IMR-90 (cell line): ENCODE data around the gene ABCD1. TPM values are rescaled to one million over a fixed set of nuclear protein-coding genes. Genes with fewer than 3 reads are reported as not detected.
A peak's percentile ranks its signal among the peaks of the same experiment; 100 is the strongest.

Experiments
- ATAC-seq: fragments of 200-7000 bp; cut with Tn5 transposase; 2 replicates; pipeline ENCODE4 v1.9.1; 2020; ENCODE audit warnings: low read depth, mild to moderate bottlenecking, moderate library complexity
- BruUV-seq: library from RNA; stranded (reverse); fragments of 400-500 nt; replicated peaks from 2 replicates; lab custom pipeline; 2021; lab: Mats Ljungman, UMichigan
- CTCF ChIA-PET: fragments of 300-600 bp; formaldehyde crosslinking; extraction: SDS; loops from one replicate; lab custom pipeline; 2021; ENCODE audit warnings: antibody characterized with exemption; lab: Yijun Ruan, JAX
- POLR2A ChIA-PET: fragments of 300-600 bp; sonication (Branson Sonifier 250); formaldehyde crosslinking; loops from one replicate; lab custom pipeline; 2022; ENCODE audit warnings: antibody characterized with exemption; ENCODE audit not compliant: unreplicated experiment; lab: Charles Lee
- DNase-seq: peaks from one replicate; pipeline ENCODE4 v3.0.0; 2013
- H2AFZ ChIP-seq: replicated peaks from 2 replicates; pipeline ENCODE3; 2013; ENCODE audit warnings: low read length, mild to moderate bottlenecking; ENCODE audit not compliant: poor library complexity
- H2AK5ac ChIP-seq: 2 replicates; pipeline ENCODE4 v1.6.1; 2013; ENCODE audit warnings: low read depth, low read length, inconsistent platforms
- H2AK9ac ChIP-seq: replicated peaks from 2 replicates; pipeline ENCODE3; 2013; ENCODE audit warnings: mild to moderate bottlenecking, low read depth, low read length, moderate library complexity; ENCODE audit not compliant: poor library complexity
- H2BK120ac ChIP-seq: 2 replicates; pipeline ENCODE4 v1.6.1; 2013; ENCODE audit warnings: low read depth, low read length, inconsistent platforms
- H2BK15ac ChIP-seq: 3 replicates; pipeline ENCODE4 v1.6.1; 2013; ENCODE audit warnings: low read depth, low read length, inconsistent platforms
- H2BK20ac ChIP-seq: 2 replicates; pipeline ENCODE4 v1.6.1; 2013; ENCODE audit warnings: low read depth, mild to moderate bottlenecking, inconsistent platforms, low read length, moderate library complexity
- H2BK5ac ChIP-seq: 2 replicates; pipeline ENCODE4 v1.6.1; 2013; ENCODE audit warnings: mild to moderate bottlenecking, low read depth, low read length, inconsistent platforms; ENCODE audit not compliant: poor library complexity, severe bottlenecking
- H3K14ac ChIP-seq: replicated peaks from 2 replicates; pipeline ENCODE4 v1.6.1; 2013; ENCODE audit warnings: low read depth, low read length, inconsistent platforms
- H3K18ac ChIP-seq: 2 replicates; pipeline ENCODE4 v1.6.1; 2013; ENCODE audit warnings: low read depth, low read length, control low read depth
- H3K23ac ChIP-seq: 2 replicates; pipeline ENCODE4 v1.6.1; 2013; ENCODE audit warnings: low read depth, low read length, inconsistent platforms
- H3K27ac ChIP-seq: 2 replicates; pipeline ENCODE4 v1.5.1; 2013; ENCODE audit warnings: mild to moderate bottlenecking, control low read depth, low read length; ENCODE audit not compliant: insufficient read depth
- H3K27me3 ChIP-seq: 2 replicates; pipeline ENCODE4 v1.6.1; 2013; ENCODE audit warnings: low read length; ENCODE audit not compliant: control insufficient read depth, insufficient read depth
- H3K36me3 ChIP-seq: 2 replicates; pipeline ENCODE4 v1.6.1; 2013; ENCODE audit warnings: low read length, mixed read lengths; ENCODE audit not compliant: control insufficient read depth, insufficient read depth
- H3K4ac ChIP-seq: 2 replicates; pipeline ENCODE4 v1.6.1; 2013; ENCODE audit warnings: low read depth, low read length, inconsistent platforms
- H3K4me1 ChIP-seq: 2 replicates; pipeline ENCODE4 v1.6.1; 2013; ENCODE audit warnings: low read length, mixed read lengths; ENCODE audit not compliant: control insufficient read depth, insufficient read depth
- H3K4me2 ChIP-seq: 2 replicates; pipeline ENCODE4 v1.6.1; 2013; ENCODE audit warnings: low read depth, mild to moderate bottlenecking, control low read depth, low read length, moderate library complexity
- H3K4me3 ChIP-seq: 2 replicates; pipeline ENCODE4 v1.5.1; 2013; ENCODE audit warnings: low read depth, mild to moderate bottlenecking, control low read depth, low read length, moderate library complexity; ENCODE audit not compliant: insufficient read depth
- H3K56ac ChIP-seq: 2 replicates; pipeline ENCODE4 v1.6.1; 2013; ENCODE audit warnings: low read length, inconsistent platforms; ENCODE audit not compliant: insufficient read depth; ENCODE audit errors: extremely low read depth
- H3K79me1 ChIP-seq, 2 experiments: 2 replicates each; pipeline ENCODE4 v1.6.1; 2013; ENCODE audit warnings: low read length in 2 of 2, inconsistent platforms in 1 of 2, low read depth in 1 of 2
- H3K9ac ChIP-seq: 2 replicates; pipeline ENCODE4 v1.6.1; 2013; ENCODE audit warnings: low read depth, low read length, control low read depth
- H3K9me1 ChIP-seq: 2 replicates; pipeline ENCODE4 v1.6.1; 2013; ENCODE audit warnings: low read length, inconsistent platforms; ENCODE audit not compliant: insufficient read depth
- H3K9me3 ChIP-seq: 2 replicates; pipeline ENCODE4 v1.6.1; 2013; ENCODE audit warnings: low read length; ENCODE audit not compliant: control insufficient read depth, insufficient read depth
- H4K20me1 ChIP-seq: 2 replicates; pipeline ENCODE4 v1.6.1; 2013; ENCODE audit warnings: low read length, inconsistent platforms; ENCODE audit not compliant: insufficient read depth
- H4K5ac ChIP-seq: 2 replicates; pipeline ENCODE4 v1.6.1; 2013; ENCODE audit warnings: mild to moderate bottlenecking, low read depth, low read length, control low read depth
- H4K8ac ChIP-seq, 2 experiments: 2 replicates each; pipeline ENCODE4 v1.6.1; 2013; ENCODE audit warnings: low read depth in 2 of 2, low read length in 2 of 2, control low read depth in 1 of 2, inconsistent platforms in 1 of 2
- H4K91ac ChIP-seq: 2 replicates; pipeline ENCODE4 v1.6.1; 2013; ENCODE audit warnings: low read depth, low read length, inconsistent platforms; ENCODE audit not compliant: insufficient read depth
- BHLHE40 ChIP-seq: fragments of 150-350 bp; IDR thresholded peaks from 2 replicates; pipeline ENCODE4 v1.6.1; 2016; ENCODE audit warnings: mild to moderate bottlenecking, low read depth, low read length
- CEBPB ChIP-seq: IDR thresholded peaks from 2 replicates; pipeline ENCODE4 v1.6.1; 2012; ENCODE audit warnings: low read depth, low read length, improper control_type of control experiment
- CTCF ChIP-seq: conservative IDR thresholded peaks from 2 replicates; pipeline ENCODE4 v1.5.1; 2012; ENCODE audit warnings: mild to moderate bottlenecking, low read depth, low read length, improper control_type of control experiment
- ELK1 ChIP-seq: fragments of 150-350 bp; IDR thresholded peaks from 2 replicates; pipeline ENCODE4 v1.6.1; 2016; ENCODE audit warnings: low read depth, mild to moderate bottlenecking, low read length, moderate library complexity, borderline replicate concordance
- MAZ ChIP-seq: IDR thresholded peaks from 2 replicates; pipeline ENCODE4 v1.6.1; 2012; ENCODE audit warnings: low read depth, mild to moderate bottlenecking, low read length, improper control_type of control experiment, moderate library complexity, borderline replicate concordance
- MXI1 ChIP-seq: IDR thresholded peaks from 2 replicates; pipeline ENCODE4 v1.6.1; 2012; ENCODE audit warnings: low read depth, mild to moderate bottlenecking, low read length, moderate library complexity, borderline replicate concordance
- NFE2L2 ChIP-seq: fragments of 150-350 bp; IDR thresholded peaks from 2 replicates; pipeline ENCODE4 v1.6.1; 2016; ENCODE audit warnings: low read depth, mild to moderate bottlenecking, low read length
- RAD21 ChIP-seq: IDR thresholded peaks from 2 replicates; pipeline ENCODE4 v1.6.1; 2012; ENCODE audit warnings: low read length, improper control_type of control experiment
- RFX5 ChIP-seq: IDR thresholded peaks from 2 replicates; pipeline ENCODE4 v1.8.0; 2012; ENCODE audit warnings: low read depth, mild to moderate bottlenecking, low read length, moderate library complexity
- SMC3 ChIP-seq: fragments of 150-350 bp; IDR thresholded peaks from 2 replicates; pipeline ENCODE4 v1.6.1; 2016; ENCODE audit warnings: low read depth, mild to moderate bottlenecking, antibody characterized with exemption, low read length, moderate library complexity
- USF2 ChIP-seq: fragments of 150-350 bp; IDR thresholded peaks from 2 replicates; pipeline ENCODE4 v1.6.1; 2017; ENCODE audit warnings: mild to moderate bottlenecking, antibody characterized with exemption, low read length, low read depth
- WGBS, 2 experiments: methylation state at CpG; one replicate each; pipeline versions ENCODE4 v1.1.5 to v1.1.7; 2013; ENCODE audit warnings: missing lambda C conversion rate in 2 of 2; ENCODE audit not compliant: insufficient read length in 1 of 2; ENCODE audit errors: extremely low coverage in 2 of 2; 5-methylcytosine and 5-hydroxymethylcytosine counted together
- dilution Hi-C: fragments of 300-500 bp; cut with HindIII; formaldehyde crosslinking; loops from one replicate; pipeline ENCODE4 v1.14.3; 2018; ENCODE audit warnings: low sequenced_read_pairs; ENCODE audit not compliant: unreplicated experiment
- in situ Hi-C: fragments of 300-500 bp; cut with MboI; formaldehyde crosslinking; loops from 3 replicates; pipeline ENCODE4 v1.14.3; 2019; ENCODE audit warnings: low sequenced_read_pairs, inconsistent platforms, mixed read lengths
- intact Hi-C: fragments of 100-400 bp; cut with micrococcal nuclease; formaldehyde crosslinking; loops from 2 replicates; pipeline ENCODE4 v1.10.0; 2022
- polyA plus RNA-seq, 3 experiments: library from polyadenylated mRNA; depleted of rRNA; stranded (reverse); fragments of >200 nt; gene quantifications; 2 replicates each; pipeline ENCODE4 v1.2.3, GENCODE V29; 2012; ENCODE audit warnings: low replicate concordance in 1 of 3
- total RNA-seq: library from RNA; depleted of rRNA; stranded (reverse); fragments of >200 nt; gene quantifications from 2 replicates; pipeline ENCODE4 v1.2.3, GENCODE V29; 2012

ABCD1 gene
- total and polyA plus RNA-seq, 2 of the 4 experiments (the other 2 are of a cell fraction) = 4.3 to 7.0 TPM

GRCh38 chrX:153708415-153708814 lies 16.2 kb upstream of the ABCD1 start:
- no peak overlapping the region for H2BK120ac ChIP-seq
- peaks cover 7% of the 10 kb centered on the region for H4K20me1 ChIP-seq
- H3K27me3 ChIP-seq = no peaks in the 10 kb centered on the region
- in situ Hi-C loops = no loop called here
- H3K36me3 ChIP-seq = peaks cover 22% of the 10 kb centered on the region
- H3K79me1 ChIP-seq = peaks cover 0 to 5% of the 10 kb centered on the region in 2 experiments; a peak in 1 of 4 replicates
- no peak overlapping the region for H2BK5ac ChIP-seq
- H3K23ac ChIP-seq = no peak overlapping the region
- POLR2A ChIA-PET = interaction anchor here (1.0 kb wide), 1 partner anchor 13 kb away, joined by 3 read pairs; no protein-coding TSS in a partner anchor
- H2BK15ac ChIP-seq = no peak overlapping the region
- H3K4ac ChIP-seq = no peak overlapping the region
- no peak overlapping the region for H3K18ac ChIP-seq
- BruUV-seq = no TSS peak
- H3K27ac ChIP-seq = no peak overlapping the region
- H3K9me3 ChIP-seq = no peaks in the 10 kb centered on the region
- no peak overlapping the region for H3K4me2 ChIP-seq
- dilution Hi-C loops = no loop called here
- DNase-seq = peak; percentile 79
- peak overlapping the region; percentile 55 for H2AK9ac ChIP-seq
- H3K4me3 ChIP-seq = no peak overlapping the region
- H4K91ac ChIP-seq = no peak overlapping the region
- no peak overlapping the region for H3K9ac ChIP-seq
- CTCF ChIA-PET = interaction anchor here (1.0 to 1.5 kb wide), 2 partner anchors 8 to 154 kb away, joined by 3 read pairs; no protein-coding TSS in a partner anchor
- no peak overlapping the region for H2BK20ac ChIP-seq
- H3K56ac ChIP-seq = no peak overlapping the region
- peak; percentile 93 for ATAC-seq
- no peak overlapping the region for H3K14ac ChIP-seq
- intact Hi-C loops = no loop called here
- no peak overlapping the region for H4K8ac ChIP-seq
- no peaks in the 10 kb centered on the region for H3K4me1 ChIP-seq
- peak overlapping the region; percentile 43 for H2AFZ ChIP-seq
- no peak for TF ChIP-seq CEBPB
- TF ChIP-seq NFE2L2 = no peak
- TF ChIP-seq BHLHE40 = no peak
- TF ChIP-seq RFX5 = no peak
- peak; percentile 68 for TF ChIP-seq RAD21
- TF ChIP-seq CTCF = peak; percentile 68
- TF ChIP-seq MAZ = peak; percentile 69; the same call in 1 of the 2 replicates
- no peak for TF ChIP-seq ELK1
- TF ChIP-seq USF2 = peak; percentile 69
- no peak for TF ChIP-seq MXI1
- TF ChIP-seq SMC3 = peak; percentile 48
- H2AK5ac ChIP-seq = no peak overlapping the region; the same call in 1 of the 2 replicates
- 7% methylated on average over 5 of the region's 13 CpGs; no CpG with 5 or more reads in 1 of the 2 experiments for WGBS, 2 experiments
- no peaks in the 10 kb centered on the region for H3K9me1 ChIP-seq
- H4K5ac ChIP-seq = no peak overlapping the region
